ENCODE data around the gene RELA. TPM values are rescaled to one million over a fixed set of nuclear protein-coding genes. Genes with fewer than 3 reads are reported as not detected.

RELA gene
- total and polyA plus RNA-seq, 2 experiments from 2014 or later = 18.5 to 22.8 TPM

DNA sequence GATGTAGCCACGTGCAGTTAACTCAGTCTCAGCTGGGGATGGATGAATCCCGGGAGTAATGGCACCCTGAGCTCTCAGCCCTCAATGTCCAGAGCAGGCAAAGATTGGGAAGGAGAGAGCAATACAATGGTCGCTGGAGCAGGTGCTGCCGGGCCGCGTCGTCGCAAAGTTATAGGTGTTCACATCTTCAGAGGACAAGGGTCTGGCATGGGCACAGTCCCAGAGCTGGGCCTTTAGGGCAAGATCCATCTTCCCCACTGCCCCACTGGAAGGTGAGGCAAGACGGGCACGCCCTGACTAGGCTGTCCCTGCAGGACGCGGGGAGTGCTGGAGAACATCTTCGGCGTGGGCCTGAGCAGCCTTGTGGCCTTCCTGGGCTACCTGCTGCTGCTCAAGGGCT lies 39.5 kb downstream of the RELA start:
- H3K9me2 ChIP-seq (ENCODE audit: insufficient read depth) = no peaks in the 10 kb centered on the region
- H3K36me3 ChIP-seq (ENCODE audit: insufficient read depth) = peaks cover 7% of the 10 kb centered on the region
- H3K27ac Mint-ChIP-seq = no peak overlapping the region
- H3K4me2 ChIP-seq = no peak overlapping the region
- TF ChIP-seq STAT1 (IDR thresholded peaks at IDR 0.05; ENCODE audit: unreplicated experiment) (no peak), ZNF114 (CRISPR knock-in tag; IDR thresholded peaks at IDR 0.05) (no peak), POLR2AphosphoS5 (IDR thresholded peaks at IDR 0.05; ENCODE audit: low read depth) (no peak), JUNB (IDR thresholded peaks at IDR 0.05; ENCODE audit: unreplicated experiment) (no peak), NANOG (IDR thresholded peaks at IDR 0.05; ENCODE audit: borderline replicate concordance) (no peak), CREB1 (CRISPR knock-in tag; IDR thresholded peaks at IDR 0.05; ENCODE audit: low read depth) (no peak)
- TF ChIP-seq, protein P1, sequence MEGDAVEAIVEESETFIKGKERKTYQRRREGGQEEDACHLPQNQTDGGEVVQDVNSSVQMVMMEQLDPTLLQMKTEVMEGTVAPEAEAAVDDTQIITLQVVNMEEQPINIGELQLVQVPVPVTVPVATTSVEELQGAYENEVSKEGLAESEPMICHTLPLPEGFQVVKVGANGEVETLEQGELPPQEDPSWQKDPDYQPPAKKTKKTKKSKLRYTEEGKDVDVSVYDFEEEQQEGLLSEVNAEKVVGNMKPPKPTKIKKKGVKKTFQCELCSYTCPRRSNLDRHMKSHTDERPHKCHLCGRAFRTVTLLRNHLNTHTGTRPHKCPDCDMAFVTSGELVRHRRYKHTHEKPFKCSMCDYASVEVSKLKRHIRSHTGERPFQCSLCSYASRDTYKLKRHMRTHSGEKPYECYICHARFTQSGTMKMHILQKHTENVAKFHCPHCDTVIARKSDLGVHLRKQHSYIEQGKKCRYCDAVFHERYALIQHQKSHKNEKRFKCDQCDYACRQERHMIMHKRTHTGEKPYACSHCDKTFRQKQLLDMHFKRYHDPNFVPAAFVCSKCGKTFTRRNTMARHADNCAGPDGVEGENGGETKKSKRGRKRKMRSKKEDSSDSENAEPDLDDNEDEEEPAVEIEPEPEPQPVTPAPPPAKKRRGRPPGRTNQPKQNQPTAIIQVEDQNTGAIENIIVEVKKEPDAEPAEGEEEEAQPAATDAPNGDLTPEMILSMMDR (conservative IDR thresholded peaks at IDR 0.05; ENCODE audit: low read depth in 2 of 2) = no peak
- TF ChIP-seq, protein P2, sequence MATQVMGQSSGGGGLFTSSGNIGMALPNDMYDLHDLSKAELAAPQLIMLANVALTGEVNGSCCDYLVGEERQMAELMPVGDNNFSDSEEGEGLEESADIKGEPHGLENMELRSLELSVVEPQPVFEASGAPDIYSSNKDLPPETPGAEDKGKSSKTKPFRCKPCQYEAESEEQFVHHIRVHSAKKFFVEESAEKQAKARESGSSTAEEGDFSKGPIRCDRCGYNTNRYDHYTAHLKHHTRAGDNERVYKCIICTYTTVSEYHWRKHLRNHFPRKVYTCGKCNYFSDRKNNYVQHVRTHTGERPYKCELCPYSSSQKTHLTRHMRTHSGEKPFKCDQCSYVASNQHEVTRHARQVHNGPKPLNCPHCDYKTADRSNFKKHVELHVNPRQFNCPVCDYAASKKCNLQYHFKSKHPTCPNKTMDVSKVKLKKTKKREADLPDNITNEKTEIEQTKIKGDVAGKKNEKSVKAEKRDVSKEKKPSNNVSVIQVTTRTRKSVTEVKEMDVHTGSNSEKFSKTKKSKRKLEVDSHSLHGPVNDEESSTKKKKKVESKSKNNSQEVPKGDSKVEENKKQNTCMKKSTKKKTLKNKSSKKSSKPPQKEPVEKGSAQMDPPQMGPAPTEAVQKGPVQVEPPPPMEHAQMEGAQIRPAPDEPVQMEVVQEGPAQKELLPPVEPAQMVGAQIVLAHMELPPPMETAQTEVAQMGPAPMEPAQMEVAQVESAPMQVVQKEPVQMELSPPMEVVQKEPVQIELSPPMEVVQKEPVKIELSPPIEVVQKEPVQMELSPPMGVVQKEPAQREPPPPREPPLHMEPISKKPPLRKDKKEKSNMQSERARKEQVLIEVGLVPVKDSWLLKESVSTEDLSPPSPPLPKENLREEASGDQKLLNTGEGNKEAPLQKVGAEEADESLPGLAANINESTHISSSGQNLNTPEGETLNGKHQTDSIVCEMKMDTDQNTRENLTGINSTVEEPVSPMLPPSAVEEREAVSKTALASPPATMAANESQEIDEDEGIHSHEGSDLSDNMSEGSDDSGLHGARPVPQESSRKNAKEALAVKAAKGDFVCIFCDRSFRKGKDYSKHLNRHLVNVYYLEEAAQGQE (IDR thresholded peaks at IDR 0.05; ENCODE audit: unreplicated experiment) = no peak
- no peaks in the 10 kb centered on the region for H3K79me2 ChIP-seq (replicated peaks; ENCODE audit: insufficient read depth)
- ATAC-seq (no peak), DNase-seq (ENCODE audit: low spot score) (no peak)
- H3K27me3 ChIP-seq (ENCODE audit: insufficient read depth) = no peaks in the 10 kb centered on the region
- no peak overlapping the region for H3K4me3 ChIP-seq
- no peaks in the 10 kb centered on the region; the same call in 1 of the 2 replicates for H4K20me1 ChIP-seq (replicated peaks; ENCODE audit: insufficient read depth)
- peaks cover 11% of the 10 kb centered on the region for H3K27me3 Mint-ChIP-seq (ENCODE audit: insufficient read depth, low read depth, poor library complexity)
- no peaks in the 10 kb centered on the region; the same call in 1 of the 2 replicates for H3F3A ChIP-seq (replicated peaks; ENCODE audit: low read depth)
- H3K4me1 ChIP-seq (ENCODE audit: insufficient read depth) = no peaks in the 10 kb centered on the region
- H2AFZ ChIP-seq = no peak overlapping the region
- H3K9me3 Mint-ChIP-seq = no peaks in the 10 kb centered on the region
- peaks cover 45% of the 10 kb centered on the region for H3K36me3 Mint-ChIP-seq (ENCODE audit: low read depth)
- H3K27ac ChIP-seq (ENCODE audit: low read depth) = no peak overlapping the region
- H3K4me1 Mint-ChIP-seq = no peaks in the 10 kb centered on the region; the same call in 2 of the 3 replicates
- H3K4me3 Mint-ChIP-seq = no peak overlapping the region; the same call in 2 of the 3 replicates

GRCh38 chr11:65622011-65622410 lies 40.7 kb downstream of the RELA start:
- Mint-ChIP-seq H3K4me3 (no peak overlapping the region), H3K27ac (no peak overlapping the region), H3K9me3 (no peaks in the 10 kb centered on the region), H3K36me3 (ENCODE audit: low read depth) (peaks cover 40% of the 10 kb centered on the region), H3K4me1 (peaks cover under 1% of the 10 kb centered on the region; the same call in 1 of the 3 replicates), H3K27me3 (ENCODE audit: insufficient read depth, low read depth, poor library complexity) (peaks cover 12% of the 10 kb centered on the region)
- TF ChIP-seq ETS1 (IDR thresholded peaks at IDR 0.05) = no peak
- no peak for TF ChIP-seq EZH2phosphoT487 (IDR thresholded peaks at IDR 0.05; ENCODE audit: unreplicated experiment)
- no peak for TF ChIP-seq CREB1 (CRISPR knock-in tag; IDR thresholded peaks at IDR 0.05; ENCODE audit: low read depth)
- TF ChIP-seq POLR2AphosphoS5 (IDR thresholded peaks at IDR 0.05; ENCODE audit: low read depth) = no peak
- TF ChIP-seq, protein P2 (IDR thresholded peaks at IDR 0.05; ENCODE audit: unreplicated experiment) = no peak
- no peak for TF ChIP-seq ZNF114 (CRISPR knock-in tag; IDR thresholded peaks at IDR 0.05)
- no peak for TF ChIP-seq EZH2 (IDR thresholded peaks at IDR 0.05; ENCODE audit: low read depth, unreplicated experiment)
- no peak for DNase-seq (ENCODE audit: low spot score)
- Histone ChIP-seq H3K27ac (ENCODE audit: low read depth) (no peak overlapping the region), H3K79me2 (replicated peaks; ENCODE audit: insufficient read depth) (peaks cover 9% of the 10 kb centered on the region), H3F3A (replicated peaks; ENCODE audit: low read depth) (no peaks in the 10 kb centered on the region; the same call in 1 of the 2 replicates), H3K9me2 (ENCODE audit: insufficient read depth) (no peaks in the 10 kb centered on the region), H2AFZ (no peak overlapping the region), H3K4me2 (no peak overlapping the region), H3K36me3 (ENCODE audit: insufficient read depth) (peaks cover 7% of the 10 kb centered on the region), H3K4me1 (ENCODE audit: insufficient read depth) (no peaks in the 10 kb centered on the region), H4K20me1 (replicated peaks; ENCODE audit: insufficient read depth) (peaks cover 6% of the 10 kb centered on the region; the same call in 1 of the 2 replicates), H3K4me3 (no peak overlapping the region), H3K27me3 (ENCODE audit: insufficient read depth) (no peaks in the 10 kb centered on the region)
- ATAC-seq = no peak
